HepG2 (cell line): ENCODE results near the gene ZNF394. TPM values are rescaled to one million over a fixed set of nuclear protein-coding genes. Genes with fewer than 3 reads are reported as not detected.

Experiments
- ATAC-seq: fragments of 200-7000 bp; cut with Tn5 transposase; 3 replicates; pipeline ENCODE4 v1.9.1; 2020; ENCODE audit warnings: mild to moderate bottlenecking, moderate library complexity
- BruUV-seq: library from RNA; stranded (reverse); fragments of 400-500 nt; replicated peaks from 2 replicates; lab custom pipeline; 2021; lab: Mats Ljungman, UMichigan
- CTCF ChIA-PET: fragments of 300-600 bp; formaldehyde crosslinking; extraction: SDS; loops from one replicate; lab custom pipeline; 2021; ENCODE audit warnings: low total read pairs, inconsistent platforms, low intra/inter-chr PET ratio; lab: Yijun Ruan, JAX
- POLR2A ChIA-PET: fragments of 350-600 bp; sonication (Branson Sonifier 250); formaldehyde crosslinking; loops from one replicate; lab custom pipeline; 2020; ENCODE audit warnings: antibody characterized with exemption, inconsistent platforms; lab: Yijun Ruan, JAX
- DNase-seq: peaks from one replicate; pipeline ENCODE4 v3.0.0-alpha.2; 2015; ENCODE audit warnings: low spot score
- FAIRE-seq: peaks from 3 replicates; lab custom pipeline; 2011; peaks lifted over from hg19 to GRCh38; lab: Jason Lieb, UNC
- H2AFZ ChIP-seq: one replicate; pipeline ENCODE4 v1.6.1; 2011; ENCODE audit warnings: low read length, inconsistent platforms
- H3K27ac ChIP-seq: fragments of 300-600 bp; 3 replicates; pipeline ENCODE4 v1.8.0; 2011; ENCODE audit warnings: mixed run types, mild to moderate bottlenecking, mixed read lengths, low read length, inconsistent platforms; ENCODE audit not compliant: insufficient read depth; ENCODE audit errors: extremely low read length
- H3K27me3 ChIP-seq, 2 experiments: fragments of 200-600 bp in 1 of 2; 2 replicates in 1 of 2; 3 replicates in 1 of 2; pipeline versions ENCODE4 v1.6.0 to v1.8.0; 2011; ENCODE audit warnings: low read length in 2 of 2, mild to moderate bottlenecking in 2 of 2, moderate library complexity in 2 of 2, inconsistent platforms in 1 of 2; ENCODE audit not compliant: insufficient read depth in 2 of 2, control insufficient read depth in 1 of 2
- H3K36me3 ChIP-seq, 2 experiments: fragments of 200-600 bp in 1 of 2; replicated peaks in 1 of 2; 2 replicates in 1 of 2; 3 replicates in 1 of 2; pipeline versions ENCODE4 v1.5.1 to v1.8.0; 2011; ENCODE audit warnings: low read length in 2 of 2, inconsistent platforms in 1 of 2; ENCODE audit not compliant: insufficient read depth in 2 of 2, control insufficient read depth in 1 of 2
- H3K4me1 ChIP-seq: 2 replicates; pipeline ENCODE4 v1.5.1; 2012; ENCODE audit warnings: low read length, inconsistent platforms; ENCODE audit not compliant: insufficient read depth
- H3K4me2 ChIP-seq: 2 replicates; pipeline ENCODE4 v1.6.0; 2011; ENCODE audit warnings: low read depth, low read length, inconsistent platforms
- H3K4me3 ChIP-seq, 3 experiments: fragments of 200-600 bp in 1 of 3; sonication (generic), shearing (Covaris generic) in 1 of 3; replicated peaks in 1 of 3; 2 replicates each; pipeline ENCODE4 v1.5.1; 2011 to 2016; ENCODE audit warnings: low read length in 3 of 3, inconsistent platforms in 2 of 3, low read depth in 2 of 3, mild to moderate bottlenecking in 2 of 3, control low read depth in 1 of 3, mixed read lengths in 1 of 3; ENCODE audit not compliant: insufficient read depth in 1 of 3
- H3K79me2 ChIP-seq: one replicate; pipeline ENCODE4 v1.6.1; 2011; ENCODE audit warnings: low read length, inconsistent platforms; ENCODE audit not compliant: insufficient read depth
- H3K9ac ChIP-seq: 2 replicates; pipeline ENCODE4 v1.6.0; 2011; ENCODE audit warnings: mild to moderate bottlenecking, low read depth, low read length, inconsistent platforms; ENCODE audit not compliant: insufficient read depth
- H3K9me3 ChIP-seq: 2 replicates; pipeline ENCODE4 v1.5.1; 2012; ENCODE audit warnings: mild to moderate bottlenecking, low read length
- H4K20me1 ChIP-seq: 2 replicates; pipeline ENCODE4 v1.6.0; 2011; ENCODE audit warnings: inconsistent platforms, mild to moderate bottlenecking, low read length, moderate library complexity; ENCODE audit not compliant: insufficient read depth
- AGO2 ChIP-seq: fragments of 200-400 bp; formaldehyde crosslinking; optimal IDR thresholded peaks from 2 replicates; pipeline ENCODE3; 2017; ENCODE audit warnings: mild to moderate bottlenecking, low read depth, low read length, moderate library complexity
- POLR2A ChIP-seq, 2 experiments: IDR thresholded peaks; 2 replicates each; pipeline ENCODE4 v1.6.1; 2011; ENCODE audit warnings: low read depth in 2 of 2, low read length in 2 of 2, mild to moderate bottlenecking in 1 of 2, moderate library complexity in 1 of 2; ENCODE audit not compliant: insufficient read depth in 1 of 2
- YY1 ChIP-seq: IDR thresholded peaks from 2 replicates; pipeline ENCODE4 v1.6.1; 2011; ENCODE audit warnings: low read length, low read depth, moderate library complexity, mild to moderate bottlenecking; ENCODE audit not compliant: insufficient read depth, insufficient replicate concordance
- ZNF121 ChIP-seq: sonication (generic); formaldehyde crosslinking; IDR thresholded peaks from 2 replicates; pipeline ENCODE4 v1.5.0; 2020; ENCODE audit warnings: mild to moderate bottlenecking, missing genetic modification reagents
- ZNF143 ChIP-seq: sonication (generic); formaldehyde crosslinking; IDR thresholded peaks from 2 replicates; pipeline ENCODE4 v1.4.0; 2020; ENCODE audit warnings: missing genetic modification reagents
- ZNF770 ChIP-seq: sonication (generic); formaldehyde crosslinking; IDR thresholded peaks from 2 replicates; pipeline ENCODE4 v1.5.0; 2020; ENCODE audit warnings: mild to moderate bottlenecking, missing genetic modification reagents
- WGBS: methylation state at CpG from one replicate; pipeline ENCODE4 v1.1.6; 2017; ENCODE audit warnings: low lambda C conversion rate; 5-methylcytosine and 5-hydroxymethylcytosine counted together
- in situ Hi-C: cut with HindIII; loops from 2 replicates; pipeline ENCODE4 v1.10.0; 2017; ENCODE audit warnings: low pct_unique_long_range_greater_than_20kb; ENCODE audit not compliant: extremely low pct_ligation_motif_present
- intact Hi-C: fragments of 100-400 bp; cut with micrococcal nuclease; formaldehyde crosslinking; loops from one replicate; pipeline ENCODE4 v1.10.0; 2022; ENCODE audit not compliant: unreplicated experiment
- polyA plus RNA-seq, 8 experiments: library from polyadenylated mRNA; depleted of rRNA in 3 of 8; stranded (reverse) in 7 of 8; unstranded in 1 of 8; fragments of >200 nt; fragmentation: Illumina TruSeq in 4 of 8; extraction: Trizol in 4 of 8; gene quantifications; 2 replicates each; pipeline versions ENCODE4 v1.2.1 to v1.2.3, GENCODE V29; 2011 to 2016; ENCODE audit warnings: low read depth in 4 of 8, missing spikeins in 1 of 8, mixed read lengths in 1 of 8; ENCODE audit not compliant: insufficient read depth in 1 of 8
- total RNA-seq, 5 experiments: library from RNA; depleted of rRNA; stranded (reverse); fragments of >200 nt; fragmentation: Illumina TruSeq; extraction: Trizol; gene quantifications; 2 replicates each; pipeline ENCODE4 v1.2.3, GENCODE V29; 2016; ENCODE audit warnings: low read depth in 1 of 5

The ZNF394 gene
- total and polyA plus RNA-seq, 2 of the 13 experiments (the other 11 are each of a cell fraction or from before 2014, with no cell fraction given): 7.8 to 19.6 TPM

GRCh38 chr7:99543916-99544315, 43.8 kb upstream of the ZNF394 start:
- peaks cover 5 to 7% of the 10 kb centered on the region in 2 experiments; a peak in 2 of 5 replicates for H3K36me3 ChIP-seq
- H3K27ac ChIP-seq: no peak overlapping the region
- WGBS: 94% methylated on average over 5 of the region's 6 CpGs
- no peak for DNase-seq
- no peaks in the 10 kb centered on the region for H3K79me2 ChIP-seq
- intact Hi-C loops: no loop called here
- H3K9ac ChIP-seq: no peak overlapping the region
- H3K4me3 ChIP-seq: no peak overlapping the region
- no peaks in the 10 kb centered on the region for H3K27me3 ChIP-seq
- CTCF ChIA-PET: no interaction called here
- no peak overlapping the region for H3K4me2 ChIP-seq
- H3K4me1 ChIP-seq: peaks cover 9% of the 10 kb centered on the region
- H4K20me1 ChIP-seq: no peaks in the 10 kb centered on the region
- in situ Hi-C loops: no loop called here
- no peak overlapping the region for H2AFZ ChIP-seq
- peak; percentile 70 for TF ChIP-seq ZNF770 (CRISPR knock-in tag)
- 0 out of 4 replicates have a peak, but pooled peaks of 1 of the 2 experiments have one; percentile 9 for TF ChIP-seq POLR2A (IDR thresholded peaks at IDR 0.05; ENCODE audit: insufficient read depth in 1 of 2, low read depth in 2 of 2, low read length in 2 of 2)
- TF ChIP-seq ZNF143 (CRISPR knock-in tag): no peak
- TF ChIP-seq ZNF121: peak; percentile 72
- TF ChIP-seq, all 625 proteins: peak for 3
- BruUV-seq: no TSS peak
- no peaks in the 10 kb centered on the region for H3K9me3 ChIP-seq
- ATAC-seq (no peak), FAIRE-seq (no peak)
- POLR2A ChIA-PET: interaction anchor here (0.8 to 1.2 kb wide), 2 partner anchors 9 to 10 kb away, joined by 3 read pairs; no protein-coding TSS in a partner anchor

- Histone ChIP-seq H3K4me3 (no peak overlapping the region), H3K27ac (no peak overlapping the region), H2AFZ (no peak overlapping the region), H3K4me2 (no peak overlapping the region), H3K4me1 (peaks cover 9% of the 10 kb centered on the region), H3K9ac (no peak overlapping the region), H3K27me3 (no peaks in the 10 kb centered on the region), H3K36me3 (peaks cover 3 to 7% of the 10 kb centered on the region in 2 experiments; a peak in 2 of 5 replicates), H3K9me3 (no peaks in the 10 kb centered on the region), H4K20me1 (no peaks in the 10 kb centered on the region), H3K79me2 (no peaks in the 10 kb centered on the region)
- over 99% methylated on average over 13 of the region's 34 CpGs for WGBS
- in situ Hi-C loops: no loop called here
- no peak for FAIRE-seq
- ChIA-PET POLR2A (no interaction called here), CTCF (no interaction called here)
- TF ChIP-seq AGO2 (peak; percentile 80), YY1 (no peak)
- no TSS peak for BruUV-seq
- no peak for DNase-seq
- ATAC-seq: no peak
- intact Hi-C loops: no loop called here
These were observed 43.1 kb upstream of the ZNF394 start for GRCh38 chr7:99543081-99543671.
